Measurements from ENCODE around the gene FAM50B.

Gene FAM50B

GRCh38 chr6:3876101-3876500 lies 26.9 kb downstream of the FAM50B start:
- DNase-seq = no peak

DNA sequence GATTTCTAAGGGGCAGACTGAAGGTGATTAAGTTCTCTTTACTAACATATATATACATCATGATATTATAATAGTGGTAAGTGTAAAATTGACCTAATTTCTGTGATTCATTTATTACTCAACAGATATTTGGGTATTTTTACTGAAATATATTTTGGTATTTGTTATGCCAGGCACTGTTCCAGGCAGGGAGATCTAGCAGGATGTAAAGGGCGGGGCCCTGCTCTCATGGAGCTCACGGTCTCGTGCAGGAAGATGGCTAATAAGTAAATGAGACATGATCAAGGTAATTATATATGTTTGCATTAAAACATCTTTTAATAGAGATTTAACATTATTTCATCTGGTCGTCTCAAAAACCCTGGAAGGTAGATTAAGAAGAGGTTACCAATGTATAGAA lies 27.7 kb downstream of the FAM50B start:
- DNase-seq = no peak

- no peak for DNase-seq
These were observed 29.0 kb downstream of the FAM50B start for GRCh38 chr6:3878048-3878666.

DNA sequence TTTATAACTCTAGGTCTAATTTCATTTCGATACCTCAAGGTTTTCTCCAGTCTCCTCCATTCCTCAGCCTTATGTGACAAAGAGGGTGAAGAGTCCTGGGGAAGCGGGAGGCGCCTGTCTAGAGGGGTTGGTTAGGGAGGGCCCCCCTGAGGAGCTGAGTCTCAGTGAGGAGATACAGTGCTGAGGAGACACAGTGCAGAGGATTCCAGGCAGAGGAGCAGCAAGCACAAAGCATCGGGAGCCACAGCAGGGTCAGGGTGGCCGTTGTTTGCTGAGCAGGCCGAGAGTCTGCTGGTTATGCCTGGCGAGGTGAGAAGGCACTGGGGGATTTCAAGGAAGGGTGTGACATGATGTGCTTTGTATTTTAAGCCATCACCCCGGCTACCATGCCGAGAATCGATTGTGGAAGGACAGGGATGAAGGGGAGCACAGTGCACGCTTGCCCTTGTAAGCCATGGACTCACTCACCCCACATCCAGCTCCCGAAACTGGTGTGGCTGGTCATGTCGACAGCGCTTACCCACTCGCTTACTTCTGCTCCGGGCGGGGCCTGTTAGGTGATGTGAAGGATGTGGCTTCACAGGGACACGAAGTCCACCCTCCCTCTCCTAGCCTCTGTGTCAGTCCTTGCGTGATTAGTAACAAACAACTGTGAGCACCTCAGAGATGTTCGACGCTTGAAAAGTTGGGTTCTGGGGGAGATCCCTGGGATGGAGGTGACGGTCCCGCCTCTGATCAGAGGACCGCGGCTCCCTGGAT lies 30.2 kb downstream of the FAM50B start:
- no peak for DNase-seq

GRCh38 chr6:3881711-3882421 lies 32.7 kb downstream of the FAM50B start:
- DNase-seq = no peak

DNA sequence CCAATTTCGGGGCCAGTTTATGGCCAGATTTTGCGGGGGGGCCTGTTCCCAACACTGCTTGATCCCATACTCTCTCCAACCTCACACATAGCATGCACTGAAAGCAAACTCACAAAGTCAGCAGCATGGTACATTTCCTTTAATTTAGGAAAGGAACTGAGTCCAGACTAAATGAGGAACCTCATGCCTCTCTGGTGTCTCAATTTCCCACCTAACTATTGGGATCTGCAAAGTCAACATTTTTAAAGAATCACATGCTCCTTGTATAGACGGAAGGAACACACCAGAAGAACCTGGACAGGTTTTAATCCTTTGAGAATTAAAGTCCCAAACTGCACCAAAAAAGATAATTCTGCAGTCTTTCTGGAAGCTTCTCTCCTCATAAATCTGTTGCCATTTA lies 33.3 kb downstream of the FAM50B start:
- no peak for DNase-seq

GRCh38 chr6:3882866-3883265 lies 33.7 kb downstream of the FAM50B start:
- no peak for DNase-seq

- no peak for DNase-seq
These were observed 35.0 kb downstream of the FAM50B start for GRCh38 chr6:3884007-3884745.

DNA sequence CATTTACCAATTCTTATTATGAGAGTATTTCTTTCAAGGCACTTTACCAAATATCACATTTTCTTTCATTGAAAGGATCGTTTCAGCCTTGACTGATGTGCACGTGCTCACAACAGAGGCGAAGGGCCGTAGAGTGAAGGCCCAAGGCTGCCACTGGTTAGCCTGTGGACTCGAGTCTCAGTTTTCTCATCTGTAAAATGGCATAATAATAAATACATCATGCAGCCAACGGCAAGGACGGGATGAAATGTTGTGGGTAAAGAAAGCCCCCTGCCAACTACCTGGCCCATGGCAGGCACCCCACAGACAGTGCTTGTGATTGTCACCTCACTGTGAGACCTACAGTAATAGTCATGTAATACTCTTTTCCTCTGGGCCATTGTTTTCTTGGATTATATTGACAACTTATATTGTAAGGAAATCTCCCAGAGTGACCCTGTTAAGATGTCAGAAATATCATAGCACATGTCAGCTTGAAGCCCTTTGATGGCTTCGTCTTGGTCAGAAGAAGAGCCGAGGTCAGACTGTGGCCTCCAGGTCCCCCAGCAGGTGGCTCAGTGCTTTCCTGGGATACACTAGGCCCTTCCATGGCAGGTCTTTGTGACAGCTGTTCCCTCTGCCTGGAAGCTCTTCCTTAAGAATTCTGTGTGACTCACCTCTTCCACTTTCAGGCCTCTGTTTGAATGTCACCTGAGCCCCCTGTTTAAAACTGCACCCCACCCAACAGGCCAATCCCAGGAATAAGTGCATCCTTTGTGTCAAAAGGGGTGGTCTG lies 36.3 kb downstream of the FAM50B start:
- DNase-seq = no peak

DNA sequence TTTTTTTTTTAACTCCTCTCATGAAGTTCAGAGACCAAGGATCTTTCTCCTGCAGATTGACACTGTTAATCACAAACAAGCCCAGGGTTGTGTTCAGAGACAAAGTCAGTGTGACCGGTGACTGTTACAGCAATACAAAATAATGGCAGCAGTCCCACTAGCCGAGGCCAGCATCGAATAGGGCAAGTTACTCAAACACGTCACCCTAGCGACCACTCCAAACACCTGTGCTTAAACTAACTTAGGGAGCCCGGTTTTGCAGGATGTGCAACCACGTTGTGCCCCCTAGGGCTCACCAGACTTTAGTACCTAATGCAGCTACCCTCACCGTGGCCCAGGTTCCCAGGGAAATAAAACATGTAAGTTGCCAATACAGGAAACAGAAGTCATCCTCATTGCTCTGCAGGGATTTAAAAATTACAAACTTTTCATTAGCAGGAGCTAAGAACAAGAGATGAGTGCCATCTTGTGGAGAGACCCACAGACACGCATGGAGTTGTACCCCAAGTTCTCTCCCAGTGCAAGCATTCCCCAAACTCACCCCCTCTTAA lies 38.1 kb downstream of the FAM50B start:
- DNase-seq = no peak

GRCh38 chr6:3888153-3888957 lies 39.2 kb downstream of the FAM50B start:
- no peak for DNase-seq

GRCh38 chr6:3890047-3890446 lies 40.9 kb downstream of the FAM50B start:
- no peak for DNase-seq

DNA sequence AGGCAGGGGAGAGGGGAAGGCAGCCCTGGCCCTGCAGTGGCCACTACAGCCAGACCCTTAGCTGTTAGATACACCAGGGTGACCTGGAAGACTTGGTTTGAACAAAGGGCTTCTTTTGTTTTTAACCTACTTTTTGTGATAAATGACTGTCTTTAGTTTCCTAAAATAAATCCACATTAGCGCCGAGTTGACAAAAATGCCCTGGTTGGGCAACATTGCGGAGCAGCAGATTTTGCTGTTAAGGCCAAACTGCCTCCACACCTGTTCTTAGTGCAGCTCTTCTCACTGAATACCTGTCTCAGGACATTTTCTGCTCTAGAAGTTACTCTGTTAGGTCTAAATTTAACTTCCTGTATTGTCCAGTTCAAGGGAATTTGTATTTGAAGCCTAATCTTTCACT lies 42.7 kb downstream of the FAM50B start:
- DNase-seq = no peak

DNA sequence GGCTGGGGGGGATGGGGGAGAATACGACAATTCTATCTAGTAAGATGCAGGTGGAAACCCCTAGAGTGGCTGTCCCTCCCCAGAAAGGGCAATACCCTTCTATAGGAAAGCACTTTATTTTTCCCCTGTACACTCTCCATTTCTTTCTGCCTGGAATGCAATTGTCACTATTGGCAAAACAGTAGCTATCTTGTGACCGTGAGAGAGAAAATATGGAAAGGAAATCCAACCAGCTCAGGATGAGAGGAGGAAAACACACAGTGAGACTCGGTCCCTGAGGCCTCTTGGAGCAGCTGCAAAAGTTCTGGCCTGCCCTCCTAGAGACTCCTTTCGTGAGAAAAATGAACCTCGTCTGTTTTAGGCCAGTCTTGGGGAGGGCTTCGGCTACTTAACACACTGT lies 43.4 kb downstream of the FAM50B start:
- no peak for DNase-seq

- no peak for DNase-seq
These were observed 44.3 kb downstream of the FAM50B start for GRCh38 chr6:3893487-3893886.

DNA sequence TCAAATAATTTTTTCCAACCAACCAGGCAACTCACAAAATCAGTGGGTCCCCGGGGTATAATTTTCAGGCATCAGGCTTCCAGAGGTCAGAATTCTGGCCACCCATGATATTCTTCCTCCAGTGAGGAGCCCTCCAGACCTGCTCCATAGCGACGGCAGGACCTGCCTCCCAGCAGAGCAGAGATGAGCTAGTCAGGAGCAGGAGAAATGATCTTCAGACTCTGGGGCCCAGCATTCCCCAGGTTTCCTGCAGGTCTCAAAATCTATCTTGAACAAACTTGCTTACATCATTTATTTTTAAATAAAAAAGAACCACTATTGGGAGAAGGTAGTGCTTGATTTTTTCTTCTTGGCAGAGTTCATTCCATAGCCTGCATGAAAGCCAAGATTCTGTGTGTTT lies 44.7 kb downstream of the FAM50B start:
- DNase-seq = no peak

DNA sequence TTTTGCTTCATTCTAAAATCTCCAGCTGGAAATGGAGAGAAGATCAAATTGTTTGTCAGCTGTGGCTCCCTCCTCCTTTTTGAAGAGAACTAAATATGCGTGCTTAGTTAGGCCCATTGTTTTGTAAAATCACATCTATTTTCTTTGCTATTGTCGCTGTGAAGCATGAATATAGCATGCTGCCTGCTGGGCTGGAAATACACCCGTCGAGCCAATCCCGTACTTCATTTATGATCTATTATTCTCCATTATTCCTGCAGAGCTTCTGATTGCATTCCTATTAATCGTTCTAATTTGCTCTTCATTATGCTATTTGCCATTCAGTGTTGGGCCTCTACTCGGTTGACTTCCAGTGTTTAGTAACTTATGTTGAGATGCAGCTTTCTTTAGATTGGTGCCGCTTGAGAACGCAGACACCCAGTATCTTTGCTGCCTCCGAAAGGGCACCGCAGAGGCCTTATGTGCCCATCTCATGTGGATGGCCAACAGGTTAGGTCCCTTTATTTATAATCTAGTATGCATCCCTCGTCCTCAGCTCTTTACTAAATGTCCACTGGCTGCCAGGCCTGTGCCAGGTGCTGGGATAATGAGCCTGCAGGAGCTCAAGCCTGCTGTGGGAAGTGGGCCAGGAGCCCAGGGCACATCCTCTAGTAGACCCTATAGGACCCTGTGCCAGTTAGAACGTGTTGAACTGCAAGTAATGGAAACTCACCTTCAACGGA lies 45.6 kb downstream of the FAM50B start:
- no peak for DNase-seq

DNA sequence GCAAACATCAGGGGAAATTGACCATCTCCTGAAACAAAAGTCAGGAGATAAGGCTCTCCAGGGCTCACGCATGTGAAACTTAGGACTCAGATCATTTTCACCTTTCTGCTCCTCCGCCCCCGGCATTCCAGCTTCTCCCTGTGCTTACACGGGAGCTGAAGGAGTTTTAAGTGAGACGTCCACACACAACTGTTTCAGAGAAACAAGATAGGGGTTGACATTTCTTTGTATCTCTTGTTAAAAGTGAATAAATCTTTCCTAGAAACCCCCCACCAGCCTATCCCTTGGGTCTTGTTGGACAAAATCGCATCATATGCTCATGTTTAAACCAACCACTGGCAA lies 46.1 kb downstream of the FAM50B start:
- DNase-seq = no peak

DNA sequence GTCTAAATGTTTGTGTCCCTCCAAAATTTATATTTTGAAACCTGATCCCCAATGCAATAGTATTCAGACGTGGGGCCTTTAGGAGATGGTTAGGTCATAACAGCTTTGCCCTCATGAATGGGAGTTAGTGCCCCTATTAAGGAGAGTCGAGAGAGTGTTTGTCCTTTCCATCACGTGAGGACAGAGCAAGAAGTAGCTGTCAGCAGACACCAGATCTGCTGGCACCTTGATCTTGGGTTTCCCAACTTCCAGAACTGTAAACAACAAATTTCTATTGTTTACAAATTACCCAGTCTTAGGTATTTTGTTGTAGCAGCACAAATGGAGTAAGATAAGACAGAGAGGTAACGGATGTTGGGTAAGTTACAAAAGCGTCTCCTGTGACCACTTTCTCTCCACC lies 46.6 kb downstream of the FAM50B start:
- no peak for DNase-seq

- no peak for DNase-seq
These were observed 49.3 kb downstream of the FAM50B start for GRCh38 chr6:3898265-3898994.
